SJSA1 (cell line): ENCODE measurements around the gene DUSP8. TPM values are rescaled to one million over a fixed set of nuclear protein-coding genes. Genes with fewer than 3 reads are reported as not detected.
"Not testable (repeated sequence)": the region's sequence is repeated elsewhere in the genome, so short reads cannot be mapped to it uniquely, and the experiment has no call there.

Experiments used
- DNase-seq, 2 experiments: peaks; one replicate each; pipeline ENCODE4 v3.0.0-alpha.2; 2015 to 2020; ENCODE audit warnings: low spot score in 2 of 2, low read depth in 1 of 2
- H3K27ac ChIP-seq: fragments of 250-450 bp; sonication (Bioruptor Pico); 2 replicates; pipeline ENCODE4 v1.5.1; 2020; ENCODE audit warnings: mild to moderate bottlenecking, moderate library complexity
- H3K27me3 ChIP-seq: fragments of 250-450 bp; sonication (Bioruptor Pico); replicated peaks from 2 replicates; pipeline ENCODE4 v1.5.1; 2020; ENCODE audit warnings: mild to moderate bottlenecking, moderate library complexity
- H3K36me3 ChIP-seq: fragments of 250-450 bp; sonication (Bioruptor Pico); 2 replicates; pipeline ENCODE4 v1.5.1; 2020; ENCODE audit warnings: mild to moderate bottlenecking
- H3K4me1 ChIP-seq: fragments of 250-450 bp; sonication (Bioruptor Pico); replicated peaks from 2 replicates; pipeline ENCODE4 v1.6.1; 2021; ENCODE audit warnings: mild to moderate bottlenecking
- H3K4me3 ChIP-seq: fragments of 250-450 bp; sonication (Bioruptor Pico); 2 replicates; pipeline ENCODE4 v1.5.1; 2020; ENCODE audit warnings: mild to moderate bottlenecking
- H3K9me3 ChIP-seq: fragments of 250-450 bp; sonication (Bioruptor Pico); replicated peaks from 2 replicates; pipeline ENCODE4 v1.5.1; 2020; ENCODE audit warnings: mild to moderate bottlenecking
- total RNA-seq: library from RNA; depleted of rRNA; stranded (reverse); fragments of >200 nt; shearing (Covaris generic); gene quantifications from 2 replicates; pipeline ENCODE4 v1.2.3, GENCODE V29; 2014; rRNA removed

Gene DUSP8
- total RNA-seq, result 0.13 and 0.82 TPM in 2 replicates

- Histone ChIP-seq H3K27ac (no peak within 1 kb of the TSS), H3K4me3 (peak within 1 kb of the TSS; percentile 40), H3K9me3 (no peaks in the 10 kb centered on the region), H3K4me1 (peaks cover 11% of the 10 kb centered on the region; the same call in 1 of the 2 replicates), H3K27me3 (peaks cover 13% of the 10 kb centered on the region), H3K36me3 (no peaks in the 10 kb centered on the region)
- DNase-seq, result peak; percentile 60 to 75
These were observed at the start of gene DUSP8 for GRCh38 chr11:1572197-1573076. Gene DUSP8 (minus strand): TSS chr11:1572271. CDS start chr11:1565826, 6,445 bp downstream.

GRCh38 chr11:1619449-1619848 is 47.4 kb upstream of the DUSP8 start:
- Histone ChIP-seq H3K27me3 (no peaks in the 10 kb centered on the region), H3K36me3 (no peaks in the 10 kb centered on the region)

GRCh38 chr11:1618231-1618630 is 46.2 kb upstream of the DUSP8 start:
- no peak overlapping the region for H3K4me3 ChIP-seq
- H3K27ac ChIP-seq, result no peak overlapping the region
- H3K4me1 ChIP-seq, result no peaks in the 10 kb centered on the region
- no peak for DNase-seq
- no peaks in the 10 kb centered on the region for H3K27me3 ChIP-seq
- no peaks in the 10 kb centered on the region for H3K36me3 ChIP-seq
- no peaks in the 10 kb centered on the region for H3K9me3 ChIP-seq

More at GRCh38 chr11:1619449-1619848, 47.4 kb upstream of the DUSP8 start:
- no peak overlapping the region for H3K4me3 ChIP-seq
- no peak for DNase-seq
- no peaks in the 10 kb centered on the region for H3K9me3 ChIP-seq
- H3K27ac ChIP-seq, result no peak overlapping the region
- no peaks in the 10 kb centered on the region for H3K4me1 ChIP-seq

GRCh38 chr11:1608363-1608762 is 36.3 kb upstream of the DUSP8 start, which contains the start of gene KRTAP5-3:
Gene KRTAP5-3 (minus strand): TSS chr11:1608463. CDS start chr11:1608385, 78 bp downstream.
- H3K27ac ChIP-seq, result no peak within 1 kb of the TSS
- no peaks in the 10 kb centered on the region for H3K27me3 ChIP-seq
- H3K4me1 ChIP-seq, result no peaks in the 10 kb centered on the region
- H3K36me3 ChIP-seq, result no peaks in the 10 kb centered on the region
- H3K9me3 ChIP-seq, result no peaks in the 10 kb centered on the region
- H3K4me3 ChIP-seq, result no peak within 1 kb of the TSS
- DNase-seq, result no peak

GRCh38 chr11:1607901-1608300 is 35.8 kb upstream of the DUSP8 start:
- not testable (repeated sequence) for H3K27me3 ChIP-seq, DNase-seq, H3K27ac ChIP-seq, H3K9me3 ChIP-seq, H3K4me1 ChIP-seq, H3K4me3 ChIP-seq, H3K36me3 ChIP-seq

GRCh38 chr11:1607156-1607845 is 35.2 kb upstream of the DUSP8 start:
- H3K4me3 ChIP-seq, H3K36me3 ChIP-seq, H3K9me3 ChIP-seq, DNase-seq, H3K27ac ChIP-seq, H3K27me3 ChIP-seq, H3K4me1 ChIP-seq: not testable (repeated sequence)

GRCh38 chr11:1605923-1606322 is 33.9 kb upstream of the DUSP8 start:
- not testable (repeated sequence) for H3K4me3 ChIP-seq, DNase-seq, H3K27me3 ChIP-seq, H3K4me1 ChIP-seq, H3K27ac ChIP-seq, H3K9me3 ChIP-seq, H3K36me3 ChIP-seq

GRCh38 chr11:1604711-1605110 is 32.6 kb upstream of the DUSP8 start:
- Histone ChIP-seq H3K27ac (no peak overlapping the region), H3K4me1 (no peaks in the 10 kb centered on the region), H3K27me3 (no peaks in the 10 kb centered on the region), H3K9me3 (no peaks in the 10 kb centered on the region), H3K4me3 (no peak overlapping the region), H3K36me3 (no peaks in the 10 kb centered on the region)
- no peak for DNase-seq

GRCh38 chr11:1604181-1604580 is 32.1 kb upstream of the DUSP8 start:
- H3K4me3 ChIP-seq, result no peak overlapping the region

GRCh38 chr11:1603629-1604028 is 31.6 kb upstream of the DUSP8 start:
- no peak overlapping the region for H3K4me3 ChIP-seq
- DNase-seq, result no peak
- no peaks in the 10 kb centered on the region for H3K36me3 ChIP-seq
- no peak overlapping the region for H3K27ac ChIP-seq
- H3K27me3 ChIP-seq, result no peaks in the 10 kb centered on the region
- no peaks in the 10 kb centered on the region for H3K9me3 ChIP-seq
- H3K4me1 ChIP-seq, result no peaks in the 10 kb centered on the region

More at GRCh38 chr11:1604181-1604580, 32.1 kb upstream of the DUSP8 start:
- Histone ChIP-seq H3K36me3 (no peaks in the 10 kb centered on the region), H3K27ac (no peak overlapping the region), H3K27me3 (no peaks in the 10 kb centered on the region), H3K4me1 (no peaks in the 10 kb centered on the region), H3K9me3 (no peaks in the 10 kb centered on the region)
- no peak for DNase-seq

- not testable (repeated sequence) for H3K36me3 ChIP-seq, H3K27ac ChIP-seq, H3K9me3 ChIP-seq, H3K4me1 ChIP-seq, DNase-seq, H3K27me3 ChIP-seq, H3K4me3 ChIP-seq
These were observed 29.6 kb upstream of the DUSP8 start for GRCh38 chr11:1601663-1602062.

GRCh38 chr11:1600626-1601025 is 28.6 kb upstream of the DUSP8 start:
- Histone ChIP-seq H3K27ac (no peak overlapping the region), H3K4me1 (no peaks in the 10 kb centered on the region), H3K9me3 (no peaks in the 10 kb centered on the region), H3K4me3 (no peak overlapping the region), H3K36me3 (no peaks in the 10 kb centered on the region), H3K27me3 (no peaks in the 10 kb centered on the region)
- DNase-seq, result no peak

- Histone ChIP-seq H3K9me3 (no peaks in the 10 kb centered on the region), H3K27ac (no peak overlapping the region), H3K27me3 (no peaks in the 10 kb centered on the region), H3K4me1 (no peaks in the 10 kb centered on the region), H3K4me3 (no peak overlapping the region), H3K36me3 (no peaks in the 10 kb centered on the region)
- no peak for DNase-seq
These were observed 26.7 kb upstream of the DUSP8 start for GRCh38 chr11:1598816-1599215.

GRCh38 chr11:1598406-1598805 is 26.3 kb upstream of the DUSP8 start:
- H3K27ac ChIP-seq, H3K27me3 ChIP-seq, H3K4me3 ChIP-seq, H3K9me3 ChIP-seq, H3K4me1 ChIP-seq, DNase-seq, H3K36me3 ChIP-seq: not testable (repeated sequence)
